SIG-M5 treated with dmso at 0.1 percent for 504 hours (cell line): ENCODE results near the gene TMEM235.
"Not testable (repeated sequence)": the region's sequence is repeated elsewhere in the genome, so short reads cannot be mapped to it uniquely, and the experiment has no call there.

Source experiments
- DNase-seq: peaks from one replicate; lab custom pipeline; 2025; ENCODE audit not compliant: unreplicated experiment; lab: John Stamatoyannopoulos, UW

TMEM235 gene

GRCh38 chr17:78214706-78215061, 16.7 kb upstream of the TMEM235 start:
- DNase-seq = no peak

- DNase-seq = no peak
Observed at GRCh38 chr17:78219396-78220150, 11.9 kb upstream of the TMEM235 start.

GRCh38 chr17:78223061-78223460, 8.4 kb upstream of the TMEM235 start:
- no peak for DNase-seq

- DNase-seq = no peak
Observed at GRCh38 chr17:78223765-78224164, 7.7 kb upstream of the TMEM235 start.

- DNase-seq = no peak
Observed at GRCh38 chr17:78224231-78225087, 7.0 kb upstream of the TMEM235 start.

- no peak for DNase-seq
Observed at GRCh38 chr17:78225088-78225865, 6.2 kb upstream of the TMEM235 start.

GRCh38 chr17:78226055-78226758, 5.2 kb upstream of the TMEM235 start:
- no peak for DNase-seq

- no peak for DNase-seq
Observed at GRCh38 chr17:78226759-78227454, 4.5 kb upstream of the TMEM235 start.

- DNase-seq = no peak
Observed at GRCh38 chr17:78227455-78227916, 3.9 kb upstream of the TMEM235 start.

- DNase-seq = no peak
Observed at GRCh38 chr17:78228176-78228575, 3.3 kb upstream of the TMEM235 start.

- no peak for DNase-seq
Observed at GRCh38 chr17:78230252-78230962, 1.0 kb upstream of the TMEM235 start.

GRCh38 chr17:78231991-78232858, 794 bp downstream of the TMEM235 start:
- DNase-seq = no peak

- no peak for DNase-seq
Observed at GRCh38 chr17:78232859-78233173, 1.4 kb downstream of the TMEM235 start.

GRCh38 chr17:78233678-78234077, 2.2 kb downstream of the TMEM235 start:
- no peak for DNase-seq

- DNase-seq = no peak
Observed at GRCh38 chr17:78234261-78234865, 2.9 kb downstream of the TMEM235 start.

GRCh38 chr17:78235022-78235421, 3.6 kb downstream of the TMEM235 start:
- DNase-seq = not testable (repeated sequence)

- DNase-seq = no peak
Observed at GRCh38 chr17:78235885-78236284, 4.5 kb downstream of the TMEM235 start.

GRCh38 chr17:78236362-78237127, 5.1 kb downstream of the TMEM235 start:
- DNase-seq = no peak
